ENCODE data around the gene ATR.
"Not testable (repeated sequence)": the region's sequence is repeated elsewhere in the genome, so short reads cannot be mapped to it uniquely, and the experiment has no call there.

DNA sequence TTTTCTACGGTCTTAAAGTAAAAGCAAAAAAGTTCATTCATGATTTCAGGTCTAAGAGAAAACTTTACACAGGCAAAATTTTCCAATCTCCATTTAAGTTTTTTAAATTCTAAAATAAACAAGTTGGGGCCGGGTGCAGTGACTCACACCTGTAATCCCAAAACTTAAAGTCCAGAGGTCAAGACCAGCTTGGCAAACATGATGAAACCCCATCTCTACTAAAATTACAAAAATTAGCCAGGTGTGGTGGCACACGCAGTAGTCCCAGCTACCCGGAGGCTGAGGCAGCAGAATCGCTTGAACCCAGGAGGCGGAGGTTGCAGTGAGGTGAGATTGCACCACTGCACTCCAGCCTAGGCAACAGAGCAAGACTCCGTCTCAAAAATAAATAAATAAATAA is 178.0 kb downstream of the ATR start:
- not testable (repeated sequence) for TF ChIP-seq POLR2A, CTCF (IDR thresholded peaks at IDR 0.05)

All from testis (tissue), 2 donors.